PFSK-1 (cell line): ENCODE measurements around the gene PLS1.

Experiments
- FOXP2 ChIP-seq: optimal IDR thresholded peaks from 2 replicates; pipeline ENCODE3; 2011; ENCODE audit warnings: borderline replicate concordance, control low read depth, inconsistent platforms; ENCODE audit not compliant: insufficient read depth; ENCODE audit errors: extremely low read length, extremely low read depth
- POLR2AphosphoS5 ChIP-seq: IDR thresholded peaks from 2 replicates; pipeline ENCODE4 v1.6.1; 2012; ENCODE audit warnings: low read depth, mild to moderate bottlenecking, control low read depth, low read length, moderate library complexity
- SIN3A ChIP-seq: IDR thresholded peaks from 2 replicates; pipeline ENCODE4 v1.6.1; 2012; ENCODE audit warnings: mild to moderate bottlenecking, low read length, moderate library complexity, borderline replicate concordance; ENCODE audit not compliant: insufficient read depth
- TAF1 ChIP-seq: IDR thresholded peaks from 2 replicates; pipeline ENCODE4 v1.6.1; 2012; ENCODE audit warnings: low read length, control low read depth, borderline replicate concordance; ENCODE audit not compliant: insufficient read depth
- TF ChIP-seq, protein P1 (sequence below), 2 experiments: IDR thresholded peaks; 2 replicates each; pipeline versions ENCODE4 v1.6.1 to v1.8.0; 2011 to 2012; ENCODE audit warnings: low read depth in 2 of 2, low read length in 2 of 2, control low read depth in 1 of 2, inconsistent platforms in 1 of 2, mild to moderate bottlenecking in 1 of 2, moderate library complexity in 1 of 2; ENCODE audit not compliant: insufficient read depth in 1 of 2

DNA sequence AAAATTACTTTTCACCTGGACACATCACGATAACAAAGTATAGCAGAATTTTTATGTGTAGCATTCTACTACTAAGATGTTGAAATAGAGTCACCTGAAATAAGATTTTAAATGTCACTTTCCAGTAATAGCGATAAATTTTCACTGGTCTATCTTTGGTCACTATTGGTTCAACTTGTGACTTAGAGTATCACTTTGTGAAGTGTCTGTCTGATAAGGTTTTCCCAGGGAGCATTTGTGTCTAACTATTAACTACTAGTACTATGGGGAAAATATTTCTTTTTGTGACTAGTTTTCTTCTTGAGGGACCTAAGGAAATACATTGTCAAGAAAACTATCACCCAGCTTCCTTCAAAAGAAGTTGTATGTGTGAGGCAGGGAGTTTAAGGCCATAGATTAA is 138.6 kb downstream of the PLS1 start:
- TF ChIP-seq, protein P1, sequence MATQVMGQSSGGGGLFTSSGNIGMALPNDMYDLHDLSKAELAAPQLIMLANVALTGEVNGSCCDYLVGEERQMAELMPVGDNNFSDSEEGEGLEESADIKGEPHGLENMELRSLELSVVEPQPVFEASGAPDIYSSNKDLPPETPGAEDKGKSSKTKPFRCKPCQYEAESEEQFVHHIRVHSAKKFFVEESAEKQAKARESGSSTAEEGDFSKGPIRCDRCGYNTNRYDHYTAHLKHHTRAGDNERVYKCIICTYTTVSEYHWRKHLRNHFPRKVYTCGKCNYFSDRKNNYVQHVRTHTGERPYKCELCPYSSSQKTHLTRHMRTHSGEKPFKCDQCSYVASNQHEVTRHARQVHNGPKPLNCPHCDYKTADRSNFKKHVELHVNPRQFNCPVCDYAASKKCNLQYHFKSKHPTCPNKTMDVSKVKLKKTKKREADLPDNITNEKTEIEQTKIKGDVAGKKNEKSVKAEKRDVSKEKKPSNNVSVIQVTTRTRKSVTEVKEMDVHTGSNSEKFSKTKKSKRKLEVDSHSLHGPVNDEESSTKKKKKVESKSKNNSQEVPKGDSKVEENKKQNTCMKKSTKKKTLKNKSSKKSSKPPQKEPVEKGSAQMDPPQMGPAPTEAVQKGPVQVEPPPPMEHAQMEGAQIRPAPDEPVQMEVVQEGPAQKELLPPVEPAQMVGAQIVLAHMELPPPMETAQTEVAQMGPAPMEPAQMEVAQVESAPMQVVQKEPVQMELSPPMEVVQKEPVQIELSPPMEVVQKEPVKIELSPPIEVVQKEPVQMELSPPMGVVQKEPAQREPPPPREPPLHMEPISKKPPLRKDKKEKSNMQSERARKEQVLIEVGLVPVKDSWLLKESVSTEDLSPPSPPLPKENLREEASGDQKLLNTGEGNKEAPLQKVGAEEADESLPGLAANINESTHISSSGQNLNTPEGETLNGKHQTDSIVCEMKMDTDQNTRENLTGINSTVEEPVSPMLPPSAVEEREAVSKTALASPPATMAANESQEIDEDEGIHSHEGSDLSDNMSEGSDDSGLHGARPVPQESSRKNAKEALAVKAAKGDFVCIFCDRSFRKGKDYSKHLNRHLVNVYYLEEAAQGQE (IDR thresholded peaks at IDR 0.05; ENCODE audit: insufficient read depth in 1 of 2, low read depth in 2 of 2, low read length in 2 of 2) = no peak
- TF ChIP-seq POLR2AphosphoS5 (no peak), SIN3A (no peak), TAF1 (no peak), FOXP2 (no peak)
